Measurements from ENCODE around the gene HERC2.
"Not testable (repeated sequence)": the region's sequence is repeated elsewhere in the genome, so short reads cannot be mapped to it uniquely, and the experiment has no call there.

HERC2 gene

GRCh38 chr15:28136236-28136904, 185.6 kb downstream of the HERC2 start:
- peak in 1 of 2 donors; percentile 5 for DNase-seq (ENCODE audit: extremely low read depth in 1 of 2, low read depth in 1 of 2)

DNA sequence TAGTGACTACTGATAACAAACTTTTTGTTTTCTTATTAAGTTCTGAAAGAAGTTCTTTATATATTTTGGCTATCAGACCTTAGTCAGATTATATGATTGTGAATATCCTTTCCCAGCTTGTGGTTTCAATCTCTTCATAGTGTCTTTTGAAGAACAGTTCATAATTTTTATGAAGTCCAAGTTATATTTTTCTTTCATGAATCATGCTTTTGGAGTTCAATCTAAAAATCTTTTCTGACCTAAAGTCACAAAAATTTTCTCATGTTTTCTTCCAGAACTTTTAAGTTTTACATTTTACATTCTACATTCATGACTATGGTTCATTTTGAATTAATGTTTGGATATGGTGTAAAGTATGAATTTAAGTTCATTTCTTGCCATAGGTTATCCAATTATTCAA, 188.7 kb downstream of the HERC2 start:
- no peak for DNase-seq (ENCODE audit: extremely low read depth in 1 of 2, low read depth in 1 of 2)

DNA sequence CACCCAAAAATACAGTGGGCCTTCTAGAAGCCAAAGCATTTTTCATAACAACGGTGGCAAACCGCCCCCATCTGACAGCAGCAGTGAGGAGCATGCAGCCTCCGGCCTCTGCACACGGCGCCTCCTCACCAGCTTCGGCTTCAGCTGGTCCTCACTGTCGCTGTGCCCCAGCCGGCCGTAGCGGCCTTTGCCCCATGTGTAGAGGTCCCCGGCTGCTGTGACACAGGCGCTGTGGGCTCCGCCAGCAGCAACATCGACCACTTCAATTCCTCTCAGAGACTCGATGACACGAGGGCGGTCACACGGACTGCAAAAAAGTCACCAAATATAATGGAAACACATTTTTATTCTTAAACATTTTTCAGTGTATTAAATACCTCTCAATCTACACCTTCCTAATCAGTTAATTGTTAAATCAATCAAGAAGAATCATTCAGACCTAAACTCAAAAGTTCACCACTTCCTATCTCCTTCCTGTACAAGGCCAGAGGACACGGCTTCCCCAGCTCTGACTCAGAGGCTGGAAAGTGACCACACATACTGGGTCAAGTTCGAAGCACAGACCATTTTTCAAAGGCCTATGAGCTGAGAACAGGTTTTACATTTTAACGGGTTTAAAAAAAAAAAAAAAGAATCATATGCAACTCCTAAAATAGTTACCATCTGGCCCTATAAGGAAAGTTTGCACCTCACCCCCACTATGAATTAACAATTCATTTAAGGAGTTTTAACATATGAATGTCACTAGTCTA, 189.3 kb downstream of the HERC2 start:
- DNase-seq (ENCODE audit: extremely low read depth in 1 of 2, low read depth in 1 of 2), result no peak

GRCh38 chr15:28131946-28132345, 190.0 kb downstream of the HERC2 start:
- DNase-seq (ENCODE audit: extremely low read depth in 1 of 2, low read depth in 1 of 2), result no peak

DNA sequence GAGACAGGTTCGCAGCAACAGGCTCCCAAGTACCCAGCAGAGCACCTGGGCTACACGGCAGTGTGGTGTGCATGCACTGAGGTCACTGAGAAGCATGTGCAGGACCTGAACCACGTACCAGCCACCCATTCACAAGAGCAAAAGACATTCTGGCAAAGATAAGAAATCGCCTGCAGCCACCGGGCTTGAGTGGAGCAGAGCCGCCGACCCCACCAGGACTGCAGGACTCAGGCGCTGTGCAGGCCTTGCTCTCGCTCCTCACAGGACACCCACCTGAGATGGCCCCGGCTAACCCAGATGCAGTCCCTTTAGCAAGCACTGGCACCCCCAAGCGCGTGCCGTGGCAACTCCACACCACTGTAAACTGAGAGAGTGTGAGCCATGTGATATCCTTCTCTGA, 190.6 kb downstream of the HERC2 start:
- DNase-seq (ENCODE audit: extremely low read depth in 1 of 2, low read depth in 1 of 2), result no peak

DNA sequence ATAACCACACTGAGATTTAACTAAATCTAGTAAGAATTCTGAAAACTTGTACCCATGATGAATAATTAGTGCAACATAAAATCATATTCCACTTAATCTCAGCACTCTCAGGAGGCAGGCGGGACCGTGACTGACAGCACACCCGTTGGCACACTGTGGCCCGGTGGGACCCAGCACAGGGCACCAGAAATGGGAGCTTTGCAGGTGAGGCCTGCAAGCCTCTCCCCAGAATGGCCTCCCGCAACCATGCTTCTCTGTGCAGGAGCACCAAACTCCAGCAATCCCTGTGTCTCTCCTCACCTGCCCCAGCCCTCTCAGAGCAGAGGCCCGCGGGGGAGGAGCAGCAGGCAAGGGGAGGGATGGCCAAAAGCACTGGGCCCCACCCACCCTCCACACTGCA, 191.3 kb downstream of the HERC2 start:
- no peak for DNase-seq (ENCODE audit: extremely low read depth in 1 of 2, low read depth in 1 of 2)

DNA sequence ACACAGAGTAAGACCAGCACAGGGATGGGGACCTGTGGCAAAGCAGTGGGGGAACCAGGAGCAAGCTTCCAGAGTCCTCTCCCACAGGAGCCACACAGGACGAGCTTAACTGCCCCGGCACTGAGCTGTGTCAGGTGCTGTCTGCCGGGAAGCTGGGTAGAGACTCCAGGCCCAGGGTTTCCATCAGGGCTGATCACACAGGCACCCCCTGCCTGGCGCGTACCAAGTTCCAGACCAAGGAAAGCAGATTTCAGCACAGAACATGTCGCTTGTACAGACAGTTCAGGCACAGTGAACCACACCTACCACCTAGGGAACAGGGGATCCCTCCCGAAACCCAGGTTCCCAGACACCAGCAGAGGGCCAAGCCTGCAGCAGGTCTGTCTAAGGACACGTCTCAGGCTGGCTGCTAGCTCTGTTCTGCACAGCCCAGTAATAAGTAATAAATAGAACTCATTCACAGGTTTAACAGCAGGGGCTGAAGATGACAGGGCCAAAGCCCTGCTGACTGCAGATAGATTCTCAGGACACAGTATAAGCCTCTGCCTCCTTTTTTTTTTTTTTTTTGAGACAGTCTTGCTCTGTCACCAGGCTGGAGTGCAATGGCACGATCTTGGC, 192.6 kb downstream of the HERC2 start:
- no peak for DNase-seq (ENCODE audit: extremely low read depth in 1 of 2, low read depth in 1 of 2)

DNA sequence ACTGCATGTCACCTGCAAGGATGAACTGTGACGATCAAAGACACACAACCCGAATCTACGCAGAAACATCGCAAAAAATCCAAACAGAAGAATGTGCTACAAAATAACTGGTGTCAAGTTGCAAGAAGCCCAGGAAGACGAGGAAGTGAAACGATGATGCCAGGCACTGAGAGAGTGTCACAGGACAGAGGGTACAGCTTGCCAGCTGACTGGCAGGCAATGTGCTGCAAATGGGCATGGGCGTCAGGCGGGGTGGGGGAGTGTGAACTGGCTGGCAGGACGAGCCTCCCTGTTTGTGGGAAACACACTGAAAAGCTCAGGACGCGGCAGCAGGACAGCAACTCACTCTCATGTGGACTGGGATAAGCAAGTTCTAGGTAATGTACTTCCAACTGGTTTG, 193.9 kb downstream of the HERC2 start:
- no peak for DNase-seq (ENCODE audit: extremely low read depth in 1 of 2, low read depth in 1 of 2)

GRCh38 chr15:28127036-28127435, 194.9 kb downstream of the HERC2 start:
- no peak for DNase-seq (ENCODE audit: extremely low read depth in 1 of 2, low read depth in 1 of 2)

- DNase-seq (ENCODE audit: extremely low read depth in 1 of 2, low read depth in 1 of 2), result no peak
Observed at GRCh38 chr15:28125673-28126651, 196.0 kb downstream of the HERC2 start.

GRCh38 chr15:28124841-28125240, 197.1 kb downstream of the HERC2 start:
- DNase-seq (ENCODE audit: extremely low read depth in 1 of 2, low read depth in 1 of 2), result no peak

DNA sequence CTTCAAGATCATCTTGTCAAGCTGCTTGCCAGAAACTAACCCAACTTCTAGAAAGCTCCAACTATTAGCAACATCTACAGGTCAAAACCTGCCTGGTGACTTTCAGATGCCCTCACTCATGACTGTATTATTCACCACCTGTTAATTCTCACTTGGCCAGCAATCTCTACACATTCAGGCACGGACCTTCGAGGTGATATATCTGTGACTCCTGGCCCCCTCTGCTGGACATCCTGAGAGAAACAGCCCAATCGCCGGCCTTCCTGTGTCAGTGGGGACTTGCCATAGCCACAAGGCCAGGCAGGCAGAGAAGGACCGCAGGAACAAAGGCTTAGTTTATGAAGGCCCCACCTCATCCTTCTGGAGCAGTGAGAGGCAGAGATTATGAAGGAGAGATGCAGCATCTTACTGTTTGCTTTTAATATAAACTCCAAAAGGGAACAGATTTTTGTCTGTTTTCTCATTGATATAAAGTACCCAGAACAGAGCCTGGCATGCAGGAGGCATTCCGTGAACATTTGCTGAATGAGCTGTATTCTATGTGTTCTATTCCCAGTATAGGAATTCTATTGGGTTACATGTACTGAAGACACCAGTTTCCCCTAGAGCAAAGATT, 198.5 kb downstream of the HERC2 start:
- DNase-seq (ENCODE audit: extremely low read depth in 1 of 2, low read depth in 1 of 2), result peak in 1 of 2 donors; percentile 37

DNA sequence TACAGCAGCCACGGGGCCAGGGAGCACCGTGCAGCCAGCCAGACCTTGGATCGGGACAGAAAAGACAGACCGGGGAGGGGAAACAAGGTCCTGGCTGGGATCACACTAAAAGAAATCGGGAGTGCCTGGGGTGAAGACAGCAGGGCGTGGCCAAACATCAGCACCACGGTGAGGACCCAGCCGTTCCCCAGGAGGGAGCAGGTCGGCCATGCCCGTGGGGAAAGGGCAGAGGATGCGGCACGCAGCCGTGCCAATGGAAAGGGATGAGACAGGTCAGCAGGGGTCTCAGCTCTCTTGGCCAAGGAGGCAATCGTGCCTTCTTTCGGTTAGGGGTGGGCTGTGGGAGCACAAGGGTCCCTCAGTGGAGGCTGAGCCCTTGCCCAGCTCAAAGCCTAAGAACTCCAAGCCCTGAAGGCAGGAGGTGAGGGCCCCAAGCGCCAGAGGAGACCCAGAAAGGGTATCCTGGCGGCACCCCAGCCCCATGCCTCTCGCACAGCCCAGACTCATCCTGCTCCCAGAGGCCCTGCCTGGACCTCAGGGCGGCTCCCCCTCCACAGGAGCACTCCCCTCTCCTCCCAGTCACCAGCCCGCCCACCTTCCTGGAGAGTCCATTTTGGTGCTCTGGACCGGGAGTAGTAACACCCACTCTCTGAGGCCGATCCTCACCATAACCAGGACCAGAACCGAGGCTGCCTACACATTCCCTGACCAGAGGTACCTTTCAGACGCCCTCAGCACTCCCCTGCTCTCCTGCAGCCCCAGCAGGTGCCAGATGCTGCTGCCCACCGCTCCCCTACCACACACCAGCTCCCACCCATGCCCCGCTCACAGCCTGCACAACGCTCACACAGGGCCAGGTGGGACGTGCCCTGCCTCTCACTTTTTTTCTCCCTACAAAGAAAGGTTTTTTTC, 199.7 kb downstream of the HERC2 start:
- no peak for DNase-seq (ENCODE audit: extremely low read depth in 1 of 2, low read depth in 1 of 2)

DNA sequence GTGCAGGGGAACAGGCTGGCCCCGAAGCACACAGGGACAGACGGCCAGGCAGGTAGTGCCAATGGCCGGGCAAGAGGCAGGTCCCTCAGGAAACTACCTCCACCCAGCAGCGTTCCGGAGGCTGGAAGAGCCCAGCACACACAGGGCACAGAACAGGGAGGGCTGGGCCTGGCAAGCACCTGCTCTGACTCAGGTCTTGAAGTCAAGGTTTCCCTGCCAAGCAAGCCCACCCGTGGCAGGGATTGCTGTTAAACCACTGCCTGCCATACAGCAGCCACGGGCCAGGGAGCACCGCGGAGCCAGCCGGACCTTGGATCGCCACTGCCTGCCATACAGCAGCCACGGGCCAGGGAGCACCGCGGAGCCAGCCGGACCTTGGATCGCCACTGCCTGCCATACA, 200.4 kb downstream of the HERC2 start:
- not testable (repeated sequence) for DNase-seq (ENCODE audit: extremely low read depth in 1 of 2, low read depth in 1 of 2)

DNA sequence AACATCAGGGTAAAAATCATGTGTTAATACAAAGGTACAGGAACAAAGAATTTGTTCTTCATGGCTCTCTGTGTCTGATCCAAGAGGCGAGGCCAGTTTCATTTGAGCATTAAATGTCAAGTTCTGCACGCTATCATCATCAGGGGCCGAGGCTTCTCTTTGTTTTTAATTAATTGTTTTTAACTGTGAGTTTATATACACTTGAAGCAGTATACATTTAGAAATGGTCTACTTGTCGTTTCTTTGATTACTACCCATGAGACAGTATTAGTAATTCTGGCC, 201.7 kb downstream of the HERC2 start:
- DNase-seq (ENCODE audit: extremely low read depth in 1 of 2, low read depth in 1 of 2), result no peak

DNA sequence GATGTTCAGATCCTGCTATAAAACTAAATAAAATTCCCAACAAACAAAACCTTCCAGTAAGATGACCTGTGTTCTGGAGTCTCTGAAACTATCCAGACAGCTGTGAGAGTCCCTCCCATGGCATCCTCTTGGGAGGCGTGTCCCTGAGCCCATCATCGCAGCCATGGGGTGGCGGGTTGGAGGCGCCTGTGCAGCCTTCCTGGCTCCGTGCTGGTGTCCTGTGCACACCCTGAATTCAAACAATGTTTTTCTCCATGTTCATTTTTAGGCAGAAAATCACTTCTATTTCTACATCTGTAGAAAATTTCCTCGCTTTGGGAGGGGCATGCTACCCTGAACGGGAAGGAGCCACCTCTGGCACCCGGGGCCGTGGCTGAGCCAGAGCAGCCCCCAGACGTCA, 203.4 kb downstream of the HERC2 start:
- no peak for DNase-seq (ENCODE audit: extremely low read depth in 1 of 2, low read depth in 1 of 2)

DNA sequence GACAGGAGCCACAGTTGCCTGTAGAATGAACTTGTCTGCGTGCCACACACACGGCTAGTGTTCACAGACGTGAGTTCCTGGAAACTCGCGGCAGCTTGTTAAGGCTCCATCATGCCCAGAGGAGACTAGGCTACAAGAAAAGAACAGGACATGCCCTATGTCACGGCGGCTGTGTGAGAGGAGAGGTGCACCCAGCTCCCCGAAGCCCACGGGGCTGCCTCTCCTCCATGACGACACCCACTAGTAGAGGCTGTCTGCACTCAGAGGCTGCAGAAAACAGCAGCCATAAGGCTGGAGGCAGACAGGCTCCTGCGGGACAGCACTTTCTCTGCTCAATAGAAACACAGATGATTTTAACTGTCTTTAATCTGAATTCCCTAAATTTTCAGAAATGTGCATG, 203.9 kb downstream of the HERC2 start:
- no peak for DNase-seq (ENCODE audit: extremely low read depth in 1 of 2, low read depth in 1 of 2)

GRCh38 chr15:28117432-28117990, 204.5 kb downstream of the HERC2 start:
- no peak for DNase-seq (ENCODE audit: extremely low read depth in 1 of 2, low read depth in 1 of 2)
